Sigmoid colon (tissue), 4 donors: ENCODE measurements around the gene DPY19L1.
"Not testable (repeated sequence)": the region's sequence is repeated elsewhere in the genome, so short reads cannot be mapped to it uniquely, and the experiment has no call there.

Experiments used
- CTCF ChIP-seq, 4 experiments: fragments of 450-650 bp in 3 of 4; fragments of 200-600 bp in 1 of 4; IDR thresholded peaks; one replicate each; pipeline ENCODE4 v1.5.1; 2016 to 2019; ENCODE audit warnings: antibody characterized with exemption in 4 of 4, mild to moderate bottlenecking in 3 of 4, moderate library complexity in 2 of 4
- EP300 ChIP-seq, 4 donors: sonication (generic); formaldehyde crosslinking; IDR thresholded peaks; one replicate each; pipeline ENCODE4 v1.6.1; 2017; ENCODE audit warnings: antibody characterized with exemption in 4 of 4
- POLR2A ChIP-seq, 2 donors: fragments of 450-650 bp; IDR thresholded peaks; one replicate each; pipeline ENCODE4 v1.6.1; 2016; ENCODE audit warnings: antibody characterized with exemption in 2 of 2, mild to moderate bottlenecking in 2 of 2, moderate library complexity in 2 of 2

- not testable (repeated sequence) for TF ChIP-seq CTCF, POLR2A, EP300 (IDR thresholded peaks at IDR 0.05)
Observed at GRCh38 chr7:34947427-34947826, 89.9 kb downstream of the DPY19L1 start.
